HepG2 (cell line): Measurements from ENCODE around the gene C9orf40. TPM values are rescaled to one million over a fixed set of nuclear protein-coding genes. Genes with fewer than 3 reads are reported as not detected.

Experiments
- ARNT ChIP-seq: fragments of 450-650 bp; IDR thresholded peaks from 2 replicates; pipeline ENCODE4 v1.6.1; 2017
- ATF4 ChIP-seq, 2 experiments: fragments of 450-650 bp in 1 of 2; sonication (generic) in 1 of 2; formaldehyde crosslinking; IDR thresholded peaks; 2 replicates each; pipeline versions ENCODE4 v1.5.0 to v1.8.0; 2020 to 2022; ENCODE audit warnings: mild to moderate bottlenecking in 1 of 2, missing genetic modification reagents in 1 of 2
- CHD4 ChIP-seq: fragments of 200-600 bp; sonication (generic); IDR thresholded peaks from 2 replicates; pipeline ENCODE4 v1.7.0; 2017; ENCODE audit warnings: mild to moderate bottlenecking, low read length, borderline replicate concordance
- DBP ChIP-seq: sonication (generic); formaldehyde crosslinking; IDR thresholded peaks from 2 replicates; pipeline ENCODE4 v1.4.0; 2020; ENCODE audit warnings: missing genetic modification reagents; ENCODE audit errors: not compliant biosample characterization
- FOXK1 ChIP-seq: sonication (generic); formaldehyde crosslinking; IDR thresholded peaks from 2 replicates; pipeline ENCODE4 v1.4.0; 2020; ENCODE audit warnings: low read depth, missing genetic modification reagents, borderline replicate concordance
- HNRNPL ChIP-seq: fragments of 200-400 bp; formaldehyde crosslinking; IDR thresholded peaks from 2 replicates; pipeline ENCODE4 v1.6.1; 2017; ENCODE audit warnings: mild to moderate bottlenecking, low read depth, low read length
- HOXA5 ChIP-seq: sonication (generic); formaldehyde crosslinking; IDR thresholded peaks from 2 replicates; pipeline ENCODE4 v1.4.0; 2020; ENCODE audit warnings: missing genetic modification reagents
- JUNB ChIP-seq: sonication (generic); formaldehyde crosslinking; IDR thresholded peaks from 2 replicates; pipeline ENCODE4 v1.8.0; 2022; ENCODE audit warnings: missing genetic modification reagents, mild to moderate bottlenecking, borderline replicate concordance
- MBD4 ChIP-seq: IDR thresholded peaks from 2 replicates; pipeline ENCODE4 v1.6.1; 2012; ENCODE audit warnings: low read length, inconsistent platforms, borderline replicate concordance
- MED1 ChIP-seq: sonication (generic); formaldehyde crosslinking; IDR thresholded peaks from 2 replicates; pipeline ENCODE4 v1.4.0; 2020; ENCODE audit warnings: missing genetic modification reagents
- MZF1 ChIP-seq: sonication (generic); formaldehyde crosslinking; IDR thresholded peaks from 2 replicates; pipeline ENCODE4 v1.8.1; 2023; ENCODE audit warnings: mild to moderate bottlenecking, missing genetic modification reagents, borderline replicate concordance
- PHF5A ChIP-seq: IDR thresholded peaks from one replicate; pipeline ENCODE4 v1.6.1; 2018; ENCODE audit warnings: low read depth, missing genetic modification reagents; ENCODE audit not compliant: unreplicated experiment
- SCMH1 ChIP-seq: sonication (generic); formaldehyde crosslinking; IDR thresholded peaks from 2 replicates; pipeline ENCODE4 v1.9.0; 2021; ENCODE audit warnings: missing genetic modification reagents, mild to moderate bottlenecking, borderline replicate concordance
- SNAI1 ChIP-seq: sonication (generic); formaldehyde crosslinking; IDR thresholded peaks from 2 replicates; pipeline ENCODE4 v1.5.0; 2020; ENCODE audit warnings: mild to moderate bottlenecking, missing genetic modification reagents, borderline replicate concordance
- SRF ChIP-seq: IDR thresholded peaks from 2 replicates; pipeline ENCODE4 v1.6.1; 2011; ENCODE audit warnings: mild to moderate bottlenecking, low read depth, low read length, moderate library complexity
- U2AF2 ChIP-seq: fragments of 200-400 bp; formaldehyde crosslinking; IDR thresholded peaks from 2 replicates; pipeline ENCODE4 v1.6.1; 2017; ENCODE audit warnings: low read depth, mild to moderate bottlenecking, low read length
- ZBTB14 ChIP-seq: sonication (generic); formaldehyde crosslinking; IDR thresholded peaks from 2 replicates; pipeline ENCODE4 v1.4.0; 2020; ENCODE audit warnings: missing genetic modification reagents
- ZBTB38 ChIP-seq: sonication (generic); formaldehyde crosslinking; IDR thresholded peaks from 2 replicates; pipeline ENCODE4 v1.5.1; 2020; ENCODE audit warnings: mild to moderate bottlenecking, missing genetic modification reagents
- ZBTB7B ChIP-seq: sonication (generic); formaldehyde crosslinking; IDR thresholded peaks from 2 replicates; pipeline ENCODE4 v1.4.0; 2020; ENCODE audit warnings: missing genetic modification reagents
- ZMYM3 ChIP-seq: sonication (generic); formaldehyde crosslinking; IDR thresholded peaks from 2 replicates; pipeline ENCODE4 v1.5.1; 2020; ENCODE audit warnings: mild to moderate bottlenecking, missing genetic modification reagents
- ZNF441 ChIP-seq: sonication (generic); formaldehyde crosslinking; IDR thresholded peaks from 2 replicates; pipeline ENCODE4 v1.7.0; 2021; ENCODE audit warnings: missing genetic modification reagents, borderline replicate concordance
- ZNF503 ChIP-seq: sonication (generic); formaldehyde crosslinking; IDR thresholded peaks from 2 replicates; pipeline ENCODE4 v1.4.0; 2020; ENCODE audit warnings: missing genetic modification reagents
- ZNF558 ChIP-seq: sonication (generic); formaldehyde crosslinking; IDR thresholded peaks from 2 replicates; pipeline ENCODE4 v1.9.0; 2022; ENCODE audit warnings: mild to moderate bottlenecking, missing genetic modification reagents, borderline replicate concordance
- ZNF746 ChIP-seq: sonication (generic); formaldehyde crosslinking; IDR thresholded peaks from 2 replicates; pipeline ENCODE4 v1.8.0; 2022; ENCODE audit warnings: mild to moderate bottlenecking, missing genetic modification reagents
- polyA plus RNA-seq, 8 experiments: library from polyadenylated mRNA; depleted of rRNA in 3 of 8; stranded (reverse) in 7 of 8; unstranded in 1 of 8; fragments of >200 nt; fragmentation: Illumina TruSeq in 4 of 8; extraction: Trizol in 4 of 8; gene quantifications; 2 replicates each; pipeline versions ENCODE4 v1.2.1 to v1.2.3, GENCODE V29; 2011 to 2016; ENCODE audit warnings: low read depth in 4 of 8, missing spikeins in 1 of 8, mixed read lengths in 1 of 8; ENCODE audit not compliant: insufficient read depth in 1 of 8
- total RNA-seq, 5 experiments: library from RNA; depleted of rRNA; stranded (reverse); fragments of >200 nt; fragmentation: Illumina TruSeq; extraction: Trizol; gene quantifications; 2 replicates each; pipeline ENCODE4 v1.2.3, GENCODE V29; 2016; ENCODE audit warnings: low read depth in 1 of 5

C9orf40 gene
- total and polyA plus RNA-seq, 2 of the 13 experiments (the other 11 are each of a cell fraction or from before 2014, with no cell fraction given), result 3.0 to 13.5 TPM

- TF ChIP-seq FOXK1 (0 out of 2 replicates have a peak, but pooled peaks have one; percentile 12), ZBTB14 (CRISPR knock-in tag) (peak; percentile 97), ZBTB7B (CRISPR knock-in tag) (no peak; the same call in 1 of the 2 replicates), SCMH1 (CRISPR knock-in tag) (no peak), ZNF558 (CRISPR knock-in tag) (peak; percentile 92; the same call in 1 of the 2 replicates), ZNF746 (CRISPR knock-in tag) (peak; percentile 75), ARNT (no peak), ZBTB38 (CRISPR knock-in tag) (no peak), MED1 (CRISPR knock-in tag) (peak; percentile 4; the same call in 1 of the 2 replicates), CHD4 (no peak), SNAI1 (CRISPR knock-in tag) (no peak), ZMYM3 (CRISPR knock-in tag) (peak; percentile 64), PHF5A (CRISPR knock-in tag) (no peak), HOXA5 (CRISPR knock-in tag) (0 out of 2 replicates have a peak, but pooled peaks have one; percentile 34), SRF (no peak), MBD4 (no peak), JUNB (CRISPR knock-in tag) (no peak), MZF1 (no peak), U2AF2 (no peak), DBP (CRISPR knock-in tag) (peak; percentile 28), ZNF503 (CRISPR knock-in tag) (no peak), HNRNPL (no peak), ATF4 (CRISPR knock-in tag; IDR thresholded peaks at IDR 0.05) (no peak; a peak in 1 of 4 replicates), ZNF441 (CRISPR knock-in tag) (peak; percentile 92)
These were observed at the start of gene C9orf40 (continued) for GRCh38 chr9:74952201-74953151.
